GM06990 (cell line): ENCODE measurements around the gene SRSF2.
A peak's percentile ranks its signal among the peaks of the same experiment; 100 is the strongest.

ENCODE experiments used
- DNase-seq: peaks from one replicate; pipeline ENCODE4 v3.0.0-alpha.2; 2011; ENCODE audit not compliant: insufficient read length; ENCODE audit errors: extremely low read depth
- H3K27me3 ChIP-seq: replicated peaks from 2 replicates; pipeline ENCODE4 v1.6.0; 2011; ENCODE audit warnings: low read length; ENCODE audit not compliant: control insufficient read depth, insufficient read depth
- H3K36me3 ChIP-seq: 2 replicates; pipeline ENCODE4 v1.5.1; 2011; ENCODE audit warnings: low read length; ENCODE audit not compliant: control insufficient read depth, insufficient read depth
- H3K4me3 ChIP-seq: replicated peaks from 2 replicates; pipeline ENCODE4 v1.5.1; 2011; ENCODE audit warnings: low read depth, mild to moderate bottlenecking, control low read depth, low read length
- CTCF ChIP-seq: IDR thresholded peaks from 2 replicates; pipeline ENCODE4 v1.5.1; 2011; ENCODE audit warnings: low read length, control low read depth, mild to moderate bottlenecking, inconsistent platforms; ENCODE audit not compliant: insufficient read depth, poor library complexity, severe bottlenecking

The SRSF2 gene

DNA sequence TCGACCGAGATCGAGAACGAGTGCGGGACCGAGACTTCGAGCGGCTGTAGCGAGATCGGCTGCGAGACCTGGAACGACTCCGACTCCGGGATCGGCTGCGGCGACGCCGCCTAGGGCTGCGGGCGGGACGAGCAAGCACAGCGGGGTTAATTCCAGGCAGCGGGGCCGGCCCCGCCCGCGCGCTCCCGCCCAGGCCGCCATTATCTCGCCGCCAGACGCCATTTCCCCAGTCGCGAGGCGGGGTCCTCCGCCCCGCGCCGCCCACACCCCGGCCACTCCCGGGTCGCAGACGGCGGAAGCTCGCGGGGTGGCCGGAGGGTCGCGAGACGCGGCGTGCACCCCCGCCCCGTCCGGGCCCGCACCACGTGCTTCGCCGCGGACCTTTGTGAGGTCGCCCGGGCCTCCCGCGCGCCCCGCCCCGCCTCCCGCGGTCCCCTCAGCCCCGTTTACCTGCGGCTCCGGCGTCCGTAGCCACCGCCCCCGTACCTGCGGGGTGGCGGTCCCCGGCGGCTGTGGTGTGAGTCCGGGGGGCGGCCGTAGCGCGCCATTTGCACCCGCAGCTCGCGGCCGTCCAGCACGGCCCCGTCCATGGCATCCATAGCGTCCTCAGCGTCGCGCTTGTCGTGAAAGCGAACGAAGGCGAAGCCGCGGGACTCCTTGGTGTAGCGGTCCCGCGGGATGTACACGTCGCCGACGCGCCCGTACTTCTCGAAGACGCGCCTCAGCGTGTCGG, 616 bp downstream of the SRSF2 start:
- peak overlapping the region; percentile 100 for H3K4me3 ChIP-seq
- H3K27me3 ChIP-seq, result no peaks in the 10 kb centered on the region
- H3K36me3 ChIP-seq, result peaks cover 12% of the 10 kb centered on the region
- no peak for TF ChIP-seq CTCF
- peak; percentile 82 for DNase-seq

DNA sequence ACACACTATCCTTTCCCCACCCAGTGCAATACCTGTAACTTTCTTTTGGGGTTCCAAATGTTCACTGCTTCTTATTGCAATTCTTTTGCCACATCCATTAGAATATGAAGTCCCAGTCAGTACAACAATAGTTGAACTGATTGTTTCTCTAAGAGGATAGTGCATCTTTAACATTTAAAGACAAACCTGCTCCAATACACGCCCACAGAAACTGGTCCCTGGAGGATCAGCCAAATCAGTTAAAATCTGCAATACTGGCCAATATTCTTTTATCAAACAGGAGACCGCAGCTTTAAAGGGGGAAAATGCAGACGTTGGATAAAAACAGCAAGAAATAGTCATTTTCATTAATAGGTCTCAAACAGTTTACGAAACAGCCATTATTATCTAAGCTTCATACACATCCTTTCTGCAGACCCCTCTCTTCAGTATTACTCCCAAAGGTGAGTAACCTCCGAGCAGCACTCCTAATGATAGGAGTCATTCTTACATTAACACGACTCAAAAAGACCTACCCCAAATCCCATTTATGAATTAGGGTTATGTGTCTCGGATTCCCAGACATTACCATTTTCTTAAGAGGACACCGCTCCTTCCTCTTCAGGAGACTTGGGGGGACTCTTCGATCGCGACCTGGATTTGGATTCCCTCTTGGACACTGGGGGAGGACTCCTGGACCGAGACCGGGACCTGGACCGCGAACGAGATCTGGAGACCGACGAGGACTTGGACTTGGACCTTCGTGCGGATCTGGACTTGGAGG, 1.4 kb downstream of the SRSF2 start:
- H3K4me3 ChIP-seq, result peak overlapping the region; percentile 100
- H3K27me3 ChIP-seq, result no peaks in the 10 kb centered on the region
- peak; percentile 26 for TF ChIP-seq CTCF
- no peak for DNase-seq
- peaks cover 15% of the 10 kb centered on the region for H3K36me3 ChIP-seq

DNA sequence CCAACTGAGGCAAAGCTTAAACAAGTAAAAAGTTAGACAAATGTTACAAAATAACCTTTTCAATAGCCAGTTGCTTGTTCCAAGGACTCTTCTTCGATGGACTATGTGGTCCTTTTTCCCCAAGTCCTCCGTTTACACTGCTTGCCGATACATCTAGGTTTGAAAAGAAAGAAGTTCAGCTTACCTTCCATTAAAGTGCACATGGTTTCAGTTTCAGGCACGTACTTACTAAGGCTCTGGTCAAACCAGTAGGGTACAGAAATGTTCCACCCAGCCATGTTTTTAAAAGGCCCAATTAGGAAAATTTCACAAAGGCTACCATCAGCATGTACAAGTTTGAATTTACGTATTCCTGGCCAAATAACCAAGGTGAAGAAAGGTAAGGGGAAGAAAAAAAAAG, 2.1 kb downstream of the SRSF2 start:
- peaks cover 15% of the 10 kb centered on the region for H3K36me3 ChIP-seq
- peak; percentile 39 for DNase-seq
- TF ChIP-seq CTCF, result no peak
- peak overlapping the region; percentile 100 for H3K4me3 ChIP-seq
- H3K27me3 ChIP-seq, result no peaks in the 10 kb centered on the region

- H3K36me3 ChIP-seq, result peaks cover 15% of the 10 kb centered on the region
- no peak for DNase-seq
Measured at GRCh38 chr17:76734080-76734840, 2.9 kb downstream of the SRSF2 start.

GRCh38 chr17:76733618-76733957, 3.5 kb downstream of the SRSF2 start:
- no peak for TF ChIP-seq CTCF
- H3K4me3 ChIP-seq, result peak overlapping the region; percentile 100
- DNase-seq, result no peak
- H3K27me3 ChIP-seq, result no peaks in the 10 kb centered on the region
- H3K36me3 ChIP-seq, result peaks cover 15% of the 10 kb centered on the region

More at GRCh38 chr17:76734080-76734840, 2.9 kb downstream of the SRSF2 start:
- Histone ChIP-seq H3K4me3 (peak overlapping the region; percentile 100), H3K27me3 (no peaks in the 10 kb centered on the region)
- TF ChIP-seq CTCF, result no peak
